Activated CD4-positive, alpha-beta T cell treated with anti-CD3 and anti-CD28 coated beads, Interleukin-2, amount 50 U/mL, for 24 hours (primary cell): ENCODE data around the gene CEBPG.

Experiments
- DNase-seq, 2 donors: peaks; one replicate each; pipeline ENCODE4 v3.0.0-alpha.2; 2020; ENCODE audit warnings: low read depth in 1 of 2, low spot score in 1 of 2

The CEBPG gene

DNA sequence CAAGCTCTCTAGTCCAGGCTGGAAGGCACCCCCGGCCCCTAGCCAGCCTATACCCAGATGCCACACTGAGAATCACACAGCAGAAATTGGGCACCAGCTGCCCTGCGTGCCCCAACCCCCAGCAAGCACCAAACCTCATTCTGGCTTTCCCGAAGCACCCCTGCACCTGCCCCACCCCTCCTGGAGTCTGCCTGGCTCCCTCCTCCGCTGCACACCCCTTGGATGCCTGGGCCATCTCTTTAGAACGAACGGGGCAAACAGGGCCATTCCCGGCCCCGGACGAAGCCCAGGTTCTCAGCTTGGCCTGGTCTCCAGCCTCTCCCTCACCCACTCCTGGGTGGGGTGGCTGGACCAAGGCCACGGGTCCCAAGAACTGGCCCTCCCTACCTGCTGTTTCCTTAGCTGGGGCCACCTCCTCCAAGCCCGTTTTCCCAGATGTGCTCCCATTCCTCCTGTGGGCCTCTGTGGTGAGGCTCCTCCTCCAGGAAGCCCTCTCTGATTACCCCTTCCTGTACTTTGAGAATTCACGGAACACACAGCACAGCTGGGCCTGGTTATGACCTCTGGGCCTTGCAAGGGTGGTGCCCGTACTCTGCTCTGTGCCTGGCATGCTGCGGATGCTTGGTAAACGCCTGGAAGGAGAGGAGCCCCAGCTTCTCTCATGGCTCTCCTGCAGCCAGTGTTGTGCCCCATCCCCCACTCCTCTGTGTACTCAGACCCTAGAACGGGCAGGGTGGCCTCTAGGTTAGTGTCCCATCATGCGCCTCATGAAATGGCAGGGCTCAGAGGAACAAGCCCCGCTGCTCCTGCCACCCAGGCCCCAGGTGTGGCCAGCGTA, 21.4 kb downstream of the CEBPG start:
- DNase-seq = no peak

DNA sequence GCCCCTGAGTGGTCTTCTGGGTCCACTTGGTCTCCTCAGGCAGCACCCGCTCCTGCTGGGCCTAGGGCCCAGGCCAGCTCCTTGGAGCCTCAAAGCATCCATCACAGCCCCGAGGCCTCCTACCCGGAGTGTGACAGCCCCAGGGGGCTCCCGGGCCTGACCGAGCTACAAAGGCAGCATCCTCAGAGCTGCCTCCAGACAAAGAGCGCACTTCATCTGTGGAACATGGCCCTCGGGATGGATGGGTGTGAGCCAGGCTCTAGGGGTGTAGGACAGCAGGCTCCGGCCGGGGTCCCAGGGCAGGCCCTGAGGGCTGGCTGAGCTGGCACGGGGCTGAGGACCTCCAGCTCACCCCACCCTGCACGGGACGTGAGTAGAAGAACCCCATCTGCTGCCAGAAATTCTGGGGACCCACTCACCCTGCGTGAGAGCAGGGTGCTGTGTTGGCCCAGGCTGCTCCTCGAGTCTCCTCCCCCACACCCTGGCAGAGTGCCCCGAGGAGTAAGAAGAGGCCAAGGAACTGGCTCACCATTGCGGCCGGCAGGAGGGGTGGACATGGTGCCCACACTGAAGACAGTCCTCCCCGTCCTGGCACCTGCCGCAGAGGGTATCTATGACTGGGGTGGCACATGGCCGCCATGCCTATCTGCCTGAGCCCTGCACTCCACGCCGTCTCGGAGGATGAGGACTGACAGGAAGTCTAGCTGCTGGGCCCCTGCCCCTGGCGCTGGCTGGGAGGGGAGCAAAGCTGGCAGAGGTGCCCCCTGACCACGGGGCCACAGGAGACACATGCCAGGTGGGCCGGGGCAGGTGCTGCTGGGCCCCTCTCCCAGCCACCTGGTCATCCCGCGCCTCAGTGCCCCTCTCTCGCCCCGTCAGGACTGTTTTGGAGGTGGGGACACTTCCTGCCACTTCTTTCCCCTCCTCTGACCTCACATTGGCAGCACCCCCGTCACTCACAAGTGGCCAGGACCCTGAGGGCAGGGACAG, 22.3 kb downstream of the CEBPG start:
- DNase-seq = no peak

DNA sequence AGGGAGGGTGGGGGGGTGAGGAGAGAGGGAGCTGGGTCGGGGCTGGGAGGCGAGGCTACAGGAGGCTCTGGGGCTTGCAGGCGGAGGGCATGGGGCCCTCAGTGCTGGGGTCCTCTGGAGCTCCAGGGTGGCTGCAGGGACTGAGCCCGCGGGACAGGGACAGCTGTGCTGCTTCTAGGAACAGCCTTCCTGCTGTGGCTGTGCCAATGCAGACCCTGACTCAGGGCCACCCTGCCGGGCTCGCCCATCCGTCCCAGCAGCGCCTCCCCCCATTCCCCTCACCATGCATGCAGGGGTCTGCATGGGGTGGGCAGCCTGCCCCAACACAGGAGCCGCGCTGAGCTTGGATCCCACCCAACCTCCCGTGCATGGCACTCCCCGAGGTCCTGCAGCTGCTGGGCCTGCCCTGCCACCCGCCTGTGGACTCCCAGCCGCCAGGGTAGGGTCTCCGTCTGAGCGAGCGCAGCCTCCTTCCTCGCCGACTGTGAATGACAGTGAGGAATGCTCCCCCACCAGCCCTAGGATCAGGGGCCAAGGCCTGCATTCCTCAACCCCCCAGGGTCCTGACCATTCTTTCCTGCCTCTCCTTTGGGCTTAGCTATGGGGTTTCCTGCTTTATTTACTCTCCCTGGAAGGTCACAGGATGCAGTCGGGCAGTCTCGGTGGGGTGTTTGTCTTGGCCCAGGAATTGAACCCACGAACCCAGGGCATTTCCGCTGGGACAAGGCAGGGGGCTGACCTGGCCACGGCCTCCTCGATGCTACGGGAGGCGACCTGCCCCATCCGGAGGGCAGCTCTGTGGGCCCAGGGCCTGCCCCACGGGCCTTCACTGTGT, 23.4 kb downstream of the CEBPG start:
- no peak for DNase-seq

DNA sequence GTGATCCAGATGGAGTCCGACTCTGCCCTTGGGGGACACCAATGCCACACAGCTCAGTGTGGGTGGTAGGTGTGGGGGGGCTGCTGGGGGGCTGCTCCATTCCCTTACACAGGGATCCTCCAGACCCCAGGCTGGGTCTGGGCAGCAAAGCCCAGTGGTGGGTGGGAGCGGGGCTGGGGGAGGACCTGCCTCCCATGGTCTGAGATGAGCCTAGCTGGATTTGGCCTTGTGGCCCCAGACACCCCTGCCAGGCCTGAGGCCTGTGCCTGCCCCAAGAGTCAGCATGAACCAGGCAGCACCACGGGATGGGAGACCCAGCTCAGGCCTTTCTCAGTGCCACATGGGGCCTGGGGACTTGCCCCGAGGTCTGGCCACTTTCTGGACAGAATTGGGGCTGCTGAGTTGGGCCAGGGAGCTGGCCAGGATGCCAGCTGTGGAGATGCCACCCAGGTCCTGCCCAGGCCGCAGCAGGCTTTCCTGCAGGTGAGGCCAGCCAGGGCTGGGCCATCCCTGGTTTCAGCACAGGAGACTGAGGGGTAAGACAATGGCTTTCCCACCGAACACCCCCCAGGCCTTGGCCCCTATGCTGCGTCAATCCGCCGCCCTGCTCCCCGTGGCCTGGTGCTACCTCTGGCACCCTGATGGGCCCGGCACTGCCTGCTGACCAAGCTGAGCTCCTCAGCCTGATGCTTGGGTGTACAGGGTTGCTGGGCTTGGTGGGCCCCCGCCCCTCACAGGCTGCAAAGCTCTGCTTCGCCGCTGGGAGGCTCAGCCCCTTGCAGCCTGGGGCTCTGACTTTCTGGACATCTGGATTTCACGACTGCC, 24.2 kb downstream of the CEBPG start:
- DNase-seq = no peak

DNA sequence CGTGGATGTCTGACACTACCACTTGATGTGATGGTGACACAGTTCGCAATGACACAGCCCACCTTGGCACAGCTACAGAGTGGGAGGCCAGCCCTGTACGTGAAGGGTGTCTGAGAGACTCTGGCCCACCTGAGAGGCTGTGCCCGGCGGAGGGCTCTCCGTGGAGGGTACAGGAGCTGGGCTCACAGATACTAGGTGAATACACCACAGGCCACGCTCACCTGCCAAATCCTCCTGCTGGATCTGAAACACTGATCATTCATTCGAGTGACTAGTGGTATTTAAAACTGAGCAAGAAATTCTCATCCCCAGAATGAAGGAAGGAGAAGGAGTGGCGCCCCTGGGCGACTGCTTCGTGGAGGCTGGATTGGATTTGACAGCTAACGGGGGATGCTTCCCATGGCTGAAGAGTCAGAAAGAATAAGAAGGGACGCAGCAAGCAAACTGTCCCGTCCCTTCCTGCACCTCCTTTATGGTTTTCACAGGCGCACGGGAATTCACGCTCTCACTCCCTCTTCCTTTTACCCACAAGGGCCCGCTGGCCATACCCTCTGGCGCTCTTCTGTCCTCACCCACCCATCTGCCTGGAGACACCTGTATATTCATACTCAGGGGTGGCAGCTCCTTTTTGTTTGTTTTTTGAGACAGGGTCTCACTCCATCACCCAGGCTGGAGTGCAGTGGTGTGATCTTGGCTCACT, 25.0 kb downstream of the CEBPG start:
- DNase-seq = no peak

DNA sequence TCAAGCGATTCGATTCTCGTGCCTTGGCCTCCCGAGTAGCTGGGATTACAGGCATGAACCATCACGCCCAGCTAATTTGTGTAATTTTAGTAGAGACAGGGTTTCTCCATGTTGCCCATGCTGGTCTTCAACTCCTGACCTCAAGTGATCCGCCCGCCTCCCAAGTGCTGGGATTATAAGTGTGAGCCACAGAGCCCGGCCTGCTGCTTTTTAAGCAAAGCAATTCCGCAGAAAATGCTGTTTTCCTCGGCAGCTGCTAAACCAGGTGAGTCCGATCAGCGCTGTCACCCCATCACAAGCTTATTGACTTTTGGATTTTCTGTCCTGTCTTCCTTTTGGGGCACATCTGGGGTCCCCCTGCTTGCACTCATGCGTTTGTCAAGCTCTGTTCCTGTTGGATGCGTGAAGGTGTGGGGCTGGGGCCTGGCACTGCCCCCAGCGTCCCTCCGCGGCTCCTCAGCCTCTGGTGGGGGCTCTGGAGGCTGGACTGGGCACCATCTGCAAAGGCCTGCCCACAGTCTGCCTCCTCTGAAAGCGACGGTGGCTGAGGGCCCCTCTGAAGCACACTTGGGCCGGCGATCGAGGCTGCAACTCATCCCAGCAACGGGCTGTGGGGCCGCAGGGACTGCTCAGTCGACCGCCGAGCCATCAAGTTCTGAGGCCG, 25.7 kb downstream of the CEBPG start:
- no peak for DNase-seq

DNA sequence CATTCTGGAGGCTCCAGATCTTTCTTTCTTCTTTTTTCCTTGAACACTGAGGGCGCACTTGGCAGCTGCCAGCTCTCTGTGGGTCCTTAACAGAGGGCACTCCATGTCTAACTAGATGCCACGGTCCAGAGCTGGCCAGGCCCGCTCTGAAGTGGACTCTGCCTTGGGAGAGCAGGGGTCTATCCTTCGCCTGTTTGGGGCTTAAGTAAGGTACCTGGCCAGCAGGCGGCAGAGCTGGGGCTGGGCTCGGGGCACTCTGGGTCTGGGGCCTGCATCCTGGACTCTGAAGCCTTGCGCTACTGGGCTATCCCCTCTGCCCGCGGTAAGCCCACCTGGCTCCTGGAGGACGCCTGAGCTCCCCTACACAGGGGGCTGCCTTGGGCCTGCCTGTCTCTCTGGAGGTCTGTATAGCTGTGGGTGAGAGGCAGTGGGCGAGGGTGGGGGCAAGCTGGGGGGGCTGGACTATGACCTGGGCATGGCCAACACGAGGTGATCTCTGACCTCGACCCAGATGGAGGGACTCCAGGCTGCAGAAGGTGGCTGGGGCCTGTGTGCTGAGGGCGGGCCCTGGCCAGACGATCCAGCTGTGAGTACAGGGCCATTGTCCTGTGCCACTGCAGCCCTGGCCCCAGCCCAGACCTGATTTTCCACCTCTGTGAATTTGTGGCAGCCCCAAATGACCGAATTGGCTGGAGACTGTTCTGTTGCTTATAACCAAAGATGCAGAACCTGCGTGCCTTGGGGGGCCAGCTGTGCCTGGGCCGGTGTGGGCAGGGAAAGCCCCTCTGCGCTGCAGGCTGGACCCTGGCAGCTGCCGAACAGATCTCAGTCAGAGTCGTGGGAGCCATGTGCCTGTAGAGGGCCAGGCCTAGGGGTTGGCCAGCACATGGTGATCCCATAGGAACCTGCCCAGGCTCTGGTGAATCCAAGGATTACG, 26.5 kb downstream of the CEBPG start:
- DNase-seq = no peak

DNA sequence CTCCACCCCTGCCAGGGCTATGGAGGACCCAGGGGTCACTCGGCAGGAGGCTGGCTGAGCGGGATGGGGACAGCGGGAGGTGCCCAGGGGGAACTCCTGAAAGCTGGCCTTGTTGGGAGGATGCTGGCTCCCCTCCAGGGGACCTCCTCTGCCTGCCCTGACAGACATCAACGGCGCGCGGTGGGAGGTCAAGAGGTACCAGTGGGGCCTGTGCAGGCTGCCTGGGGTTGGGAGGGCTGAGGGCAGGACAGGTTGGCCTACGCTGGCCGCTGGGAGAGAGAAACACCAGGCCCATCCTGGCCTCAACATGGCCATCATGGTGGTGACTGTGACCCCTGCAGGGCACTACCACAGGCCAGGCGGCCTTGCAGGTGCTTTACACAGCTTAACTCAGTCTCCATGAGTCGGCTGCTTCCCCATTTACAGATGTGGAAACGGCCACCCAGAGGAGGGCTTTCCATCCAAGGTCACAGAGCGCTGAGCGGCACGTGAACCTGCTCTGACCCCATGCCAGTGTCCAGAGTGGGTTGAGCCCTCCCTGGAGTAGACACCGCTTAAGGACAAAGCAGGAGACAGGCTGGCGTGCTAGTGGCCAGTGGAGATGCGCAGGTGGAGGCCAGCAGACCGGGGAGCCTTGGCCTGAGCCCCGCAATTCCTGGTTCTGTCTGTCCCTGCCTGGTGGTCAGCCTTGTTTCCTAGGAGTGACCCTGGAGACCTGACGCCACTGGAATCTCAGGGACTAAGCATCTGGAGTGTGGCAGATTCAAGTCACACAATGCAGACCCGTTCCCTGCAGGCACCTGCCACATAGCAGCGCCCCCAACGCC, 27.6 kb downstream of the CEBPG start:
- DNase-seq = no peak

DNA sequence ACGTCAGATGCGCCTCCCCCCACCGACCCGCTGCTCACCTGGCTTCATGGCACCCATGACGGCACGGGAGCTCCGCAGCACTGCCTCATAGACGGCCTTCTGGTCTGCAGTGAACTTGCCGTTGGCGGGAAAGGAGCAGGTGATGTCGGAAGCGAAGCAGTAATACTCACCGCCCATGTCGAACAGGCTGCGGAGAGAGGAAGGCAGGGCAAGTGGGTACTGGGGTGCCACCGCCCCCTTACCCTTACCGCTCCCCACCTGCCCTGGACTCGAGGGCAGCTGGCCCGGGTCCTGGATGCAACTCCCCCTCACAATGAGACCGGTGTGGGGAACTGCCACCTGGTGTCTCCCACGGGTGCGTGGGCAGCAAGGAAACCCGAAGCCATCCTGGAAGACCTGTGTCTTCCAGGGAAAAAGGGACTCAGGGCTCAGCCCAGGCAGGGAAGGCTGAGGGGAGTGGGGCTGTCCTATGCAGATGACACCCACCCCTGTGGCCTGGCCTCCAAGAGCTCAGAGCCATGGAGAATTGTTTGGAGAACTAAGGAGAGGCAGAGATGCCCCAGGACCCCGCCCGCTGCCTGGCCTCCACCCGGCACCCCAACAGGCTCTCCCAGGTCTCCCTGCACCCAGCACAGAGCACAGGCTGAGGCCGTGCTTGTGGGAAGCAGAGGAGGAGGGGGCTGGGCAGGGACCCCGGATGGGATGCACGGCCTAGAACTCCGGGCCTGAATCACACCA, 28.3 kb downstream of the CEBPG start:
- no peak for DNase-seq

GRCh38 chr19:33402421-33403220, 29.1 kb downstream of the CEBPG start:
- DNase-seq = no peak

DNA sequence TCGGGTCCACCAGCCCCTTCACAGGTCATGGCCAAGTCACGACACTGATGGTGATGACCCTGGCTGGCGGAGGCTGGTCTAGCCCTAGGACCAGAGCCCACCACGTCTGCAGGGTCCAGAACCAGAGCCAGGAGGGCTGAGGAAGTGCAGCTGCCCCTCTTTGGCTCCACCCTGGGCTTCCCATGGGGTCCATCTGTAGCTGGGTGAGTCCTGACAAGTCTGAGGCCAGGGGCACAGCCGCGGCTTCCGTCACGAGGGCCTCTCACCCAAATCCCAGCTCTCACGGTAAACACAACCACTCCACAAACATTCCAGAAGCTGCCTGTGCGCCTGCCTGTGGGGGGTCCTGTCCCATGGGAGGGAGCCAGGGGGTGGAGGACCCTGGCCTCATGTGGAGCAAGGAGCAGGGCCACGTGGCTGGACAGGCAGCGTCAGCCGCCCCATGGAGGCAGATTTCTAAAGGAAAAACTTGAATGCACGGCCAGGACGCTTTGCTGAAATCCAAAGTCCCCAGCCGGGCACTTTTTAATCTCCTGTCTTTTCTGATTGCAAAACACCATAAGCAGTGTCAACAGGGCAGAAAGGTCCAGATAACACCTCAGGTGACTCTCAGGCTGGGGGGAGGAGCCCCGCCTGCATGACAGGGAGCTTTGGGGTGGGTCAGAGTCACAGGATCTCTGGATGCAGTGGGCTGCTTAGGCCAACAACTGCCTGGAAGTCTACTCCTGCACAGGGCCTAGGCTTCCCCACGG, 29.9 kb downstream of the CEBPG start:
- no peak for DNase-seq

DNA sequence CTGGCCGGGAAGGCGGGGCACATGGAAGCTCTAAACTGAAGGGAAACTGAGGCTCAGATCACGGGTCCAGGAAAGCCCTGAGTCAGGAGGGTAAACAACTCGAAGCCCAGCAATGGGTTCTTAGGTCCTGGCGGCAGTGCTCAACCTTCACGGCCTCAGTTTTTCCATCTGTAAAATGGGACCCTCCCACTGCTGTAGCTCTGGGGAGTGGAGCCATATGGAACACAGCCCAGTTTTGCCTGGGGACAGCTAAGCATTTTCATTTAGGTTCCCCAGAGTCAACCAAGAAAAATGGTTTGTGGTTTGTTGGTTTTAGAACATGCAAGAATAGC, 30.4 kb downstream of the CEBPG start:
- DNase-seq = no peak

DNA sequence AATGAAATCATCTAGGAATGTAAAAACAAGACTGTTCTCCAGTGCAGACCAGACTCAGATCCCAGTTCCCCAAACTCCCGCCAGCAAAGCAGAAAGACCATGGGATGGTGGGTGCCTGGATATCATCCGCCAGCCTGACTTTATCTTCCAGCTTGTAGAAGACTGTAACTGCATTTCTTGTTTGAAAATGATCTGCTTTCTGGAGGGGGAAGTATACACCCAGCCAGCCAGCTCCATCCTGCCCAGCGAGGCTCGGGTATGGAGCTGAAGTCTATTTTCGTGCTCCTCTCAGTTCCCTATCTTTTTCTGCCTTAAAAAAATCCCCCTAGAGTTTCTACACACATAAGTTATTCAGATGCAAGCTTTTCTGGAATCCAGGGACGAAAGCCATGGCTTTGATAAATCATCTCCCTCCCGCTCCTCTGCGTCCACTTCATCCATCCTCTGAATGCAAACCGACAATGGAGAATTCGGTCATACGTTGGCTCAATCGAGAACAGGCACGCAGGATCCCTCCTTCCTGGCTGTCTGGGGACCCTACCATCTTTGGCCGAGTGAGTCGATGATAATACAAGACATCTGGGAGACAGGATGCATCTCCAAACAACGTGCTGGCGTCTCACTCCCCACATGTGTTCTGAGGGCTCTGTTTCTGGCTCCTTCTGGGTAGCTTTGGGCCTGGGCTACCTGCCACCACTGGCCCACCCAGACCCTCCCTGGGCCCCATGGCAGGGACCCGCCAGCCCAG, 31.2 kb downstream of the CEBPG start:
- DNase-seq = no peak

- no peak for DNase-seq
Observed at GRCh38 chr19:33405254-33405552, 31.7 kb downstream of the CEBPG start.
